GM12865 (cell line): ENCODE results near the gene CUX1.
"Not testable (repeated sequence)": the region's sequence is repeated elsewhere in the genome, so short reads cannot be mapped to it uniquely, and the experiment has no call there.

Experiments
- DNase-seq: peaks from one replicate; pipeline ENCODE4 v3.0.0; 2010; ENCODE audit warnings: low read depth
- H3K4me3 ChIP-seq: 2 replicates; pipeline ENCODE4 v1.5.1; 2011; ENCODE audit warnings: mild to moderate bottlenecking, low read depth, low read length, control low read depth
- TF ChIP-seq, protein P1 (sequence below): IDR thresholded peaks from 2 replicates; pipeline ENCODE4 v1.5.1; 2011; ENCODE audit warnings: low read length, control low read depth, low read depth, inconsistent platforms; ENCODE audit not compliant: insufficient read depth; ENCODE audit errors: missing control alignments

Gene CUX1

DNA sequence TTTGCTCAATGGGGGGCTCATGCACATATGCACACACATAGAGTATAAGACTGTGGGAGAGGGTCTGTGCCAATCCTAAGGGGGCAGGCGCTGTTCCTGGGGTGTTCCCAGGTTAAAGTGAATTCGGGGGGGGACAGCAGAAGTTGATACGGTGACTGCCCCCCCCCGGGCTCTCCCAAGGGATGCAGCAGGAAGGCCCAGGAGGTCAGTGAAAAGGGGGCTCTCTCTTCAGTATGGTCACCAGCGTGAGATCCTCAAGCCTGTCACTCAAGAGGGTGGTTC is 506.4 kb downstream of the CUX1 start:
- TF ChIP-seq, protein P1, sequence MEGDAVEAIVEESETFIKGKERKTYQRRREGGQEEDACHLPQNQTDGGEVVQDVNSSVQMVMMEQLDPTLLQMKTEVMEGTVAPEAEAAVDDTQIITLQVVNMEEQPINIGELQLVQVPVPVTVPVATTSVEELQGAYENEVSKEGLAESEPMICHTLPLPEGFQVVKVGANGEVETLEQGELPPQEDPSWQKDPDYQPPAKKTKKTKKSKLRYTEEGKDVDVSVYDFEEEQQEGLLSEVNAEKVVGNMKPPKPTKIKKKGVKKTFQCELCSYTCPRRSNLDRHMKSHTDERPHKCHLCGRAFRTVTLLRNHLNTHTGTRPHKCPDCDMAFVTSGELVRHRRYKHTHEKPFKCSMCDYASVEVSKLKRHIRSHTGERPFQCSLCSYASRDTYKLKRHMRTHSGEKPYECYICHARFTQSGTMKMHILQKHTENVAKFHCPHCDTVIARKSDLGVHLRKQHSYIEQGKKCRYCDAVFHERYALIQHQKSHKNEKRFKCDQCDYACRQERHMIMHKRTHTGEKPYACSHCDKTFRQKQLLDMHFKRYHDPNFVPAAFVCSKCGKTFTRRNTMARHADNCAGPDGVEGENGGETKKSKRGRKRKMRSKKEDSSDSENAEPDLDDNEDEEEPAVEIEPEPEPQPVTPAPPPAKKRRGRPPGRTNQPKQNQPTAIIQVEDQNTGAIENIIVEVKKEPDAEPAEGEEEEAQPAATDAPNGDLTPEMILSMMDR = no peak
- DNase-seq = no peak
- no peak overlapping the region for H3K4me3 ChIP-seq

DNA sequence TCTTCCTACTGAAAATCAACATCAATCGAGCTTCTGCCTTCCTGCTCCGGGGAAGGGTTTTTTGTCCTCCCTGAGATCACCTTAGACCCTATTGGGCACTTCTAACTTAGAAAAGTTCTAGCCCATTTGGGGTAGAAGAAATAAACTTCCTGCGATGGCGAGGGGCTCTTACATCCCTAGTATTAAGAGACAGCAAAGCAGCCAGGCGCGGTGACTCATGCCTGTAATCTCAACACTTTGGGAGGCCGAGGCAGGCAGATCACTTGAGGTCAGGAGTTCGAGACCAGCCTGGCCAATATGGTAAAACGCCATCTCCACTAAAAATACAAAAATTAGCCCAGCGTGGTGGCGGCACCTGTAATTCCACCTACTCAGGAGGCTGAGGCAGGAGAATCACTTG is 507.7 kb downstream of the CUX1 start:
- not testable (repeated sequence) for DNase-seq

DNA sequence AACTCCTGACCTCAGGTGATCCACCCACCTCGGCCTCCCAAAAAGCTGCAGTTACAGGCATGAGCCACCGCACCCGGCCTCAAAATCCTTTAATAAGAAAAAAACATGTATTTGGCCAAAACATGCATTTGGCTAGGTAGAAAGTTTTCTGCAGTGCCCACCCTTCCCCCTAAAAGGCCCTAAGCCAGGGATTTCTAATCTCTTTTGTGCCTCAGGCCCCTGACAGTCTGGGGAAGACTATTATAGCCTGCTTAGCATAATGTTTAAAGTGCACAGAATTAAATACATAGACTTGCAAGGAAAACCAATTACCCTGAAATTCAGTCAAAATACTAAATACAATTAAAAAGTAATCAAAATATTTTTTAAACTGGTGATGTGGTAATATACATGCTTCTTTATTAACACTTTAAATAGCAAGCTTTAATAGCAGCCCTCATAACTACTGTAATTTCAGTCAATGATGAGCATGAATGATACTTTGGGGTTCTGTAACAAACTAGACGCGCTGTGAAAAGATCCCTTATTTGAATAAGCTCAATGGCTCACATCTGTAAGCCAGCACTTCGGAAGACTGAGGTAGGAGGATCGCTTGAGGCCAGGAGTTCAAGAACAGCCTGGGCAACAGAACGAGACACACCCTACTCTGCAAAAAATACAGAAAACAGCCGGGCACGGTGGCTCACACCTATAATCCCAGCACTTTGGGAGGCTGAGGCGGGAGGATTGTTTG is 508.9 kb downstream of the CUX1 start:
- TF ChIP-seq, protein P1 = no peak
- H3K4me3 ChIP-seq = no peak overlapping the region
- DNase-seq = no peak

More for the DNA sequence above, 507.7 kb downstream of the CUX1 start:
- H3K4me3 ChIP-seq = not testable (repeated sequence)

DNA sequence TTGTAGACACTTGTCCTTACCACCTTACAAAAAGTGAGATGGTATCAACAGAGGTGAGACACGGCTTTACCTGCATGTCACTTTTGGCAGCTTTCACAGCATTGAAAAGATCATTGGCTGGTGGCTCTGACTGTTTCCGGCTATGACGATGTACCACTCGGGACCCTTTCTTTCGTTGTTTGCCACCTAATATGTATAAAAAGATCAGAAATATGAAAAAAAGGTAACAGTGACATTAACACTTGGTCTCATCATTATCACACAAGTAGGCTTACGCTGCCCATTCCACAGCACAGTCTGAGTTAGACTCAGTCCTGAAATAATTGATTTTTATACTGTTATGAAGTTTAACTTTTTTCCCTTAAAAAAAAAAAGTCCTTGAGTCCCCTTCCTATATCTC is 509.8 kb downstream of the CUX1 start:
- H3K4me3 ChIP-seq = not testable (repeated sequence)

DNA sequence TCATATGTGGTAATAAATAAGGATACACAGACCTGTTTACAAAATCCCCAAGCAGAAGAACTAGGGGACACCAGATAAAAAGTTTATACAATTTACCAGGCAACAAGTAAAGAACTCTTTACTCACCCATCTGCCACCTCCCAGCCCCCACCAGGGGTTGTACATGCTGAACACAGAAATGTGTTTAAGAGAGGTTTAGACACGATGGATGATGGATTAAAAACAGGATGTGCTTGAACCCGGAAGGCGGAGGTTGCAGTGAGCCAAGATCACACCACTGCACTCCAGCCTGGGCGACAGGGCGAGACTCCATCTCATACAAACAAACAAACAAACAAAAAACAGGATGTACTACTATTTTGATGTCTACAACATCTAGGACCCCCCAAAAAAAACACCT is 511.4 kb downstream of the CUX1 start:
- H3K4me3 ChIP-seq, DNase-seq: not testable (repeated sequence)

More for the DNA sequence above, 509.8 kb downstream of the CUX1 start:
- not testable (repeated sequence) for DNase-seq

DNA sequence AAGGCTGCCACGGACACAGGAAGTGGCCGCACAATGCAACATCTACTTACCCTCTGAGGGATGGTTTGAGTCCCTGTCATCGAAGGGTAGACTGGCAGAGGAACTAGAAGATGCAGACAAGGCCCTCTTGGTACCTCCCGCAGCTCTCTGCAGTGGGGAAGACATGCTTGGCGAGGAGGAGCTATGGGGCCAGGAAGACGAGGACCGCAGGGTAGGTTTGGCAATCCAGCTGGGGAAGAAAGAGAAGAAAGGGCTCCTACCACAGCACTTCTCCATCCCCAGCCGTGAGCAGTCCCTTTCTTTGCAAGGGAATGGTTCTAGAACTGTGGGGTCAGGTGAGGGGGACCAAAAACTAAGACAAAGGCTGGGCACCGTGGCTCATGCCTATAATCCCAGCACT is 511.9 kb downstream of the CUX1 start:
- not testable (repeated sequence) for DNase-seq

DNA sequence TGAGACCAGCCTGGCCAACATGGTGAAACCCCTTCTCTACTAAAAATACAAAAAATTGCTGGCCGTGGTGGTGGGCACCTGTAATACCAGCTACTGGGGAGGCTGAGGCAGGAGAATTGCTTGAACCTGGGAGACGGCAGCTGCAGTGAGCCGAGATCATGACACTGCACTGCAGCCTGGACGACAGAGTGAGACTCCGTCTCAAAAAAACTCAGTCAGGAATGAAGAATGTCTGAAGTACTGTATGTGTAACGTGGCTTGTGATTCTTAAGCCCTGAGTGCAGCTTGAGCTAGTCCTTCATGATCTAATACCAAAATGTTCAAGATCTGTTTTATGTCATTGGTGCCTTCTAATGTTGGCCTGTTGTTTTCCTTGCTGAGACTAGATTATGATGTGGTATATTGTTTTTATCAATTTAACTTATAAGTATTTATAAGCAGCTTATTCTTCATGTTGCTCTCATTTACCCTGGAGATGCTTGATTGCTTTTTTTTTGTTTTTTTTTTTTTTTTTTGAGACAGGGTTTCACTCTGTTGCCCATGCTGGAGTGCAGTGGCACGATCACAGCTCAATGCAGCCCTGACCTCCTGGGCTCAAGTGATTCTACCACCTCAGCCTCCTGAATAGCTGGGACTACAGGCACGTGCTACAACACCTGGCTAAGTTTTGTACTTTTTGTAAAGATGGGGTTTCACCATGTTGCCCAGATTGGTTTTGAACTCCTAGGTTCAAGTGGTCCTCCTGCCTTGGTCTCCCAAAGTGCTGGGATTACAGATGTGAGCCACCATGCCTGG is 513.4 kb downstream of the CUX1 start:
- H3K4me3 ChIP-seq, DNase-seq: not testable (repeated sequence)

More for the DNA sequence above, 511.9 kb downstream of the CUX1 start:
- not testable (repeated sequence) for H3K4me3 ChIP-seq
